GM18909 (cell line): ENCODE measurements around the gene ATP6AP1.
A peak's percentile ranks its signal among the peaks of the same experiment; 100 is the strongest.
"Not testable (repeated sequence)": the region's sequence is repeated elsewhere in the genome, so short reads cannot be mapped to it uniquely, and the experiment has no call there.

Experiments used
- ATAC-seq: cut with Tn5 transposase; IDR thresholded peaks from one replicate; pipeline ENCODE4 v1.9.1; 2021; ENCODE audit warnings: mild to moderate bottlenecking; ENCODE audit not compliant: unreplicated experiment, poor library complexity

ATP6AP1 gene

GRCh38 chrX:154428176-154429171 is at the start of gene ATP6AP1:
Gene ATP6AP1, plus strand, starts transcription at chrX:154428677. Its CDS starts 16 bp downstream, at chrX:154428693.
- ATAC-seq = peak; percentile 97

GRCh38 chrX:154378799-154379568 is 49.5 kb upstream of the ATP6AP1 start, which contains the start of gene EMD:
Gene EMD, plus strand, starts transcription at chrX:154379295. Its CDS starts 190 bp downstream, at chrX:154379485.
- ATAC-seq = peak; percentile 82

- no peak for ATAC-seq
Measured at GRCh38 chrX:154379569-154379951, 48.9 kb upstream of the ATP6AP1 start.

- no peak for ATAC-seq
Measured at GRCh38 chrX:154380153-154380552, 48.3 kb upstream of the ATP6AP1 start.

- no peak for ATAC-seq
Measured at GRCh38 chrX:154380787-154381186, 47.7 kb upstream of the ATP6AP1 start.

- ATAC-seq = no peak
Measured at GRCh38 chrX:154381271-154381670, 47.2 kb upstream of the ATP6AP1 start.

GRCh38 chrX:154382483-154383069 is 45.9 kb upstream of the ATP6AP1 start:
- ATAC-seq = no peak

GRCh38 chrX:154383359-154384283 is 44.9 kb upstream of the ATP6AP1 start:
- ATAC-seq = no peak

- ATAC-seq = no peak
Measured at GRCh38 chrX:154384284-154384892, 44.1 kb upstream of the ATP6AP1 start.

- peak; percentile 37 for ATAC-seq
Measured at GRCh38 chrX:154388094-154388493, 40.4 kb upstream of the ATP6AP1 start.

GRCh38 chrX:154388649-154389048 is 39.8 kb upstream of the ATP6AP1 start:
- ATAC-seq = peak; percentile 11

- ATAC-seq = peak; percentile 75
Measured at GRCh38 chrX:154389812-154390747, 38.4 kb upstream of the ATP6AP1 start.

GRCh38 chrX:154396363-154396762 is 32.1 kb upstream of the ATP6AP1 start:
- not testable (repeated sequence) for ATAC-seq

GRCh38 chrX:154396973-154397887 is 31.2 kb upstream of the ATP6AP1 start:
- peak; percentile 57 for ATAC-seq

GRCh38 chrX:154397888-154398667 is 30.4 kb upstream of the ATP6AP1 start, which contains the start of gene RPL10:
Gene RPL10, plus strand, starts transcription at chrX:154398377. Its CDS starts 143 bp downstream, at chrX:154398520.
- peak; percentile 78 for ATAC-seq
